ENCODE data around the gene KIF3C.
"Not testable (repeated sequence)": the region's sequence is repeated elsewhere in the genome, so short reads cannot be mapped to it uniquely, and the experiment has no call there.

The KIF3C gene

GRCh38 chr2:25913696-25913973 is 68.7 kb downstream of the KIF3C start:
- DNase-seq: not testable (repeated sequence)

- DNase-seq: no peak
These were observed 69.2 kb downstream of the KIF3C start for GRCh38 chr2:25912851-25913695.

- DNase-seq: not testable (repeated sequence)
These were observed 72.7 kb downstream of the KIF3C start for GRCh38 chr2:25909574-25909973.

GRCh38 chr2:25905126-25905525 is 77.2 kb downstream of the KIF3C start:
- no peak for DNase-seq

- DNase-seq: no peak
These were observed 79.0 kb downstream of the KIF3C start for GRCh38 chr2:25903216-25903776.

GRCh38 chr2:25899404-25899970 is 82.8 kb downstream of the KIF3C start:
- no peak for DNase-seq

- no peak for DNase-seq
These were observed 84.8 kb downstream of the KIF3C start for GRCh38 chr2:25897506-25897905.

- DNase-seq: not testable (repeated sequence)
These were observed 86.0 kb downstream of the KIF3C start for GRCh38 chr2:25896308-25896707.

- DNase-seq: no peak
These were observed 86.7 kb downstream of the KIF3C start for GRCh38 chr2:25895610-25896009.

- DNase-seq: no peak
These were observed 87.3 kb downstream of the KIF3C start for GRCh38 chr2:25895018-25895417.

GRCh38 chr2:25894135-25894830 is 88.0 kb downstream of the KIF3C start:
- peak; percentile 57 to 92 for DNase-seq

- no peak for DNase-seq
These were observed 90.6 kb downstream of the KIF3C start for GRCh38 chr2:25891672-25892071.

- DNase-seq: no peak
These were observed 94.6 kb downstream of the KIF3C start for GRCh38 chr2:25887624-25888242.

- no peak for DNase-seq
These were observed 96.4 kb downstream of the KIF3C start for GRCh38 chr2:25885933-25886332.

GRCh38 chr2:25881764-25882163 is 100.5 kb downstream of the KIF3C start:
- DNase-seq: no peak

- DNase-seq: no peak
These were observed 103.1 kb downstream of the KIF3C start for GRCh38 chr2:25879133-25879730.

- peak; percentile 81 to 98 for DNase-seq
These were observed 103.8 kb downstream of the KIF3C start, which contains the start of gene ASXL2 for GRCh38 chr2:25878361-25879132. TSS of gene ASXL2 (minus strand) at chr2:25878487. CDS start at chr2:25878222, 265 bp downstream.

- peak; percentile 20 to 62 for DNase-seq
These were observed 104.6 kb downstream of the KIF3C start for GRCh38 chr2:25877431-25878360.
